ENCODE results near the gene TP73.
"Not testable (repeated sequence)": the region's sequence is repeated elsewhere in the genome, so short reads cannot be mapped to it uniquely, and the experiment has no call there.

GRCh38 chr1:3621151-3621671 lies 31.1 kb upstream of the TP73 start:
- TF ChIP-seq, protein P1, sequence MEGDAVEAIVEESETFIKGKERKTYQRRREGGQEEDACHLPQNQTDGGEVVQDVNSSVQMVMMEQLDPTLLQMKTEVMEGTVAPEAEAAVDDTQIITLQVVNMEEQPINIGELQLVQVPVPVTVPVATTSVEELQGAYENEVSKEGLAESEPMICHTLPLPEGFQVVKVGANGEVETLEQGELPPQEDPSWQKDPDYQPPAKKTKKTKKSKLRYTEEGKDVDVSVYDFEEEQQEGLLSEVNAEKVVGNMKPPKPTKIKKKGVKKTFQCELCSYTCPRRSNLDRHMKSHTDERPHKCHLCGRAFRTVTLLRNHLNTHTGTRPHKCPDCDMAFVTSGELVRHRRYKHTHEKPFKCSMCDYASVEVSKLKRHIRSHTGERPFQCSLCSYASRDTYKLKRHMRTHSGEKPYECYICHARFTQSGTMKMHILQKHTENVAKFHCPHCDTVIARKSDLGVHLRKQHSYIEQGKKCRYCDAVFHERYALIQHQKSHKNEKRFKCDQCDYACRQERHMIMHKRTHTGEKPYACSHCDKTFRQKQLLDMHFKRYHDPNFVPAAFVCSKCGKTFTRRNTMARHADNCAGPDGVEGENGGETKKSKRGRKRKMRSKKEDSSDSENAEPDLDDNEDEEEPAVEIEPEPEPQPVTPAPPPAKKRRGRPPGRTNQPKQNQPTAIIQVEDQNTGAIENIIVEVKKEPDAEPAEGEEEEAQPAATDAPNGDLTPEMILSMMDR (conservative IDR thresholded peaks at IDR 0.05) = peak; percentile 79
- not testable (repeated sequence) for TF ChIP-seq EZH2 (IDR thresholded peaks at IDR 0.05; ENCODE audit: low read depth)
